ENCODE results near the gene P2RX4. TPM values are rescaled to one million over a fixed set of nuclear protein-coding genes. Genes with fewer than 3 reads are reported as not detected.
"Not testable (repeated sequence)": the region's sequence is repeated elsewhere in the genome, so short reads cannot be mapped to it uniquely, and the experiment has no call there.

The P2RX4 gene
- total RNA-seq, 2 donors from 2014 or later = 63.2 to 103 TPM

- Histone ChIP-seq H3K27ac (no peak overlapping the region), H3K36me3 (no peaks in the 10 kb centered on the region), H3K27me3 (replicated peaks; ENCODE audit: insufficient read depth) (no peaks in the 10 kb centered on the region), H3K9me3 (no peaks in the 10 kb centered on the region), H3K4me3 (no peak overlapping the region), H3K4me1 (replicated peaks) (no peaks in the 10 kb centered on the region)
- WGBS = 60% methylated on average over 2 of the region's 2 CpGs
- no peak for TF ChIP-seq CTCF (IDR thresholded peaks at IDR 0.05)
- no peak for TF ChIP-seq POLR2A (IDR thresholded peaks at IDR 0.05)
- intact Hi-C loops (cut with DNase I) = no loop called here
- DNase-seq (ENCODE audit: low spot score) = no peak
Observed at GRCh38 chr12:121190523-121191031, 19.4 kb upstream of the P2RX4 start.

- intact Hi-C loops (cut with DNase I) = no loop called here
Observed at GRCh38 chr12:121191151-121191550, 18.8 kb upstream of the P2RX4 start.

GRCh38 chr12:121196902-121197301 lies 13.0 kb upstream of the P2RX4 start:
- Histone ChIP-seq H3K4me1 (replicated peaks) (no peaks in the 10 kb centered on the region), H3K4me3 (no peak overlapping the region), H3K36me3 (no peaks in the 10 kb centered on the region), H3K9me3 (no peaks in the 10 kb centered on the region), H3K27me3 (replicated peaks; ENCODE audit: insufficient read depth) (no peaks in the 10 kb centered on the region), H3K27ac (no peak overlapping the region)
- no peak for TF ChIP-seq POLR2AphosphoS5 (IDR thresholded peaks at IDR 0.05)
- no peak for TF ChIP-seq CTCF (IDR thresholded peaks at IDR 0.05)
- TF ChIP-seq POLR2A (IDR thresholded peaks at IDR 0.05) = no peak
- intact Hi-C loops (cut with DNase I) = no loop called here
- DNase-seq (ENCODE audit: low spot score) = no peak
- 84% methylated on average over 6 of the region's 6 CpGs for WGBS

More at GRCh38 chr12:121191151-121191550, 18.8 kb upstream of the P2RX4 start:
- no peaks in the 10 kb centered on the region for H3K9me3 ChIP-seq
- 92% methylated on average over 3 of the region's 3 CpGs for WGBS
- H3K4me1 ChIP-seq (replicated peaks) = no peaks in the 10 kb centered on the region
- no peak for DNase-seq (ENCODE audit: low spot score)
- no peak overlapping the region for H3K4me3 ChIP-seq
- TF ChIP-seq POLR2A (IDR thresholded peaks at IDR 0.05) (no peak), POLR2AphosphoS5 (IDR thresholded peaks at IDR 0.05) (no peak), CTCF (IDR thresholded peaks at IDR 0.05) (no peak)
- H3K27me3 ChIP-seq (replicated peaks; ENCODE audit: insufficient read depth) = no peaks in the 10 kb centered on the region
- no peak overlapping the region for H3K27ac ChIP-seq
- H3K36me3 ChIP-seq = no peaks in the 10 kb centered on the region

- no peaks in the 10 kb centered on the region for H3K9me3 ChIP-seq
- H3K36me3 ChIP-seq = no peaks in the 10 kb centered on the region
- no peaks in the 10 kb centered on the region for H3K27me3 ChIP-seq (replicated peaks; ENCODE audit: insufficient read depth)
- no peak overlapping the region for H3K27ac ChIP-seq
- intact Hi-C loops (cut with DNase I) = no loop called here
- no peaks in the 10 kb centered on the region for H3K4me1 ChIP-seq (replicated peaks)
- TF ChIP-seq POLR2AphosphoS5 (IDR thresholded peaks at IDR 0.05) (no peak), CTCF (IDR thresholded peaks at IDR 0.05) (no peak), POLR2A (IDR thresholded peaks at IDR 0.05) (no peak)
- no peak overlapping the region for H3K4me3 ChIP-seq
- DNase-seq (ENCODE audit: low spot score) = no peak
- 61% methylated on average over 7 of the region's 7 CpGs for WGBS
Observed at GRCh38 chr12:121198949-121199348, 11.0 kb upstream of the P2RX4 start.

- H3K4me1 ChIP-seq (replicated peaks); H3K9me3 ChIP-seq; H3K4me3 ChIP-seq; DNase-seq (ENCODE audit: low spot score); H3K27me3 ChIP-seq (replicated peaks; ENCODE audit: insufficient read depth); H3K27ac ChIP-seq; H3K36me3 ChIP-seq; intact Hi-C loops (cut with DNase I): not testable (repeated sequence)
- WGBS = 94% methylated on average over 6 of the region's 6 CpGs
Observed at GRCh38 chr12:121201140-121201539, 8.8 kb upstream of the P2RX4 start.
